Measurements from ENCODE around the gene PERCC1. TPM values are rescaled to one million over a fixed set of nuclear protein-coding genes. Genes with fewer than 3 reads are reported as not detected.

Gene PERCC1
- total RNA-seq, 1 donor from 2014 or later: 0.27 TPM

- intact Hi-C loops (cut with micrococcal nuclease): no loop called here
- ATAC-seq: no peak
- DNase-seq: no peak
Observed at GRCh38 chr16:1444730-1445517, 14.0 kb downstream of the PERCC1 start.

- DNase-seq: no peak
- intact Hi-C loops (cut with micrococcal nuclease): no loop called here
- ATAC-seq: no peak
Observed at GRCh38 chr16:1445518-1446203, 14.8 kb downstream of the PERCC1 start.

GRCh38 chr16:1446296-1447080 lies 15.6 kb downstream of the PERCC1 start:
- ATAC-seq (no peak), DNase-seq (no peak)
- intact Hi-C loops (cut with micrococcal nuclease): no loop called here

- no peak for ATAC-seq
- intact Hi-C loops (cut with micrococcal nuclease): no loop called here
- no peak for DNase-seq
Observed at GRCh38 chr16:1447965-1448364, 17.1 kb downstream of the PERCC1 start.

GRCh38 chr16:1448536-1449116 lies 17.7 kb downstream of the PERCC1 start:
- ATAC-seq (no peak), DNase-seq (no peak)
- intact Hi-C loops (cut with micrococcal nuclease): no loop called here

GRCh38 chr16:1449201-1449788 lies 18.4 kb downstream of the PERCC1 start:
- no peak for DNase-seq
- intact Hi-C loops (cut with micrococcal nuclease): no loop called here

GRCh38 chr16:1450218-1450617 lies 19.3 kb downstream of the PERCC1 start:
- no peak for ATAC-seq
- intact Hi-C loops (cut with micrococcal nuclease): no loop called here
- DNase-seq: no peak

More at GRCh38 chr16:1449201-1449788, 18.4 kb downstream of the PERCC1 start:
- ATAC-seq: no peak

GRCh38 chr16:1450841-1451240 lies 20.0 kb downstream of the PERCC1 start:
- ATAC-seq (no peak), DNase-seq (no peak)
- intact Hi-C loops (cut with micrococcal nuclease): no loop called here

- DNase-seq (no peak), ATAC-seq (no peak)
- intact Hi-C loops (cut with micrococcal nuclease): no loop called here
Observed at GRCh38 chr16:1451702-1452392, 21.0 kb downstream of the PERCC1 start.

- ATAC-seq (no peak), DNase-seq (no peak)
- intact Hi-C loops (cut with micrococcal nuclease): no loop called here
Observed at GRCh38 chr16:1452530-1452929, 21.7 kb downstream of the PERCC1 start.

GRCh38 chr16:1453316-1453715 lies 22.4 kb downstream of the PERCC1 start:
- DNase-seq (no peak), ATAC-seq (no peak)
- intact Hi-C loops (cut with micrococcal nuclease): no loop called here

GRCh38 chr16:1454561-1454960 lies 23.7 kb downstream of the PERCC1 start:
- DNase-seq (no peak), ATAC-seq (no peak)
- intact Hi-C loops (cut with micrococcal nuclease): no loop called here

GRCh38 chr16:1455190-1456171 lies 24.6 kb downstream of the PERCC1 start:
- ATAC-seq: no peak
- no peak for DNase-seq

GRCh38 chr16:1456951-1457350 lies 26.1 kb downstream of the PERCC1 start:
- intact Hi-C loops (cut with micrococcal nuclease): no loop called here
- DNase-seq: no peak
- no peak for ATAC-seq

More at GRCh38 chr16:1455190-1456171, 24.6 kb downstream of the PERCC1 start:
- intact Hi-C loops (cut with micrococcal nuclease): no loop called here

- intact Hi-C loops (cut with micrococcal nuclease): no loop called here
- ATAC-seq (no peak), DNase-seq (no peak)
Observed at GRCh38 chr16:1457489-1458245, 26.8 kb downstream of the PERCC1 start.

- intact Hi-C loops (cut with micrococcal nuclease): no loop called here
- no peak for ATAC-seq
- no peak for DNase-seq
Observed at GRCh38 chr16:1458336-1458976, 27.6 kb downstream of the PERCC1 start.
